HL-60/S4 treated with phorbol 12-myristate 13-acetate at 8.2 ng/mL for 4 days and 3 days (cell line): ENCODE data around the gene PRXL2B.
"Not testable (repeated sequence)": the region's sequence is repeated elsewhere in the genome, so short reads cannot be mapped to it uniquely, and the experiment has no call there.

Source experiments
- in situ Hi-C: fragments of 300-500 bp; cut with MboI; formaldehyde crosslinking; loops from 2 replicates; pipeline ENCODE4 v1.15.0; 2022; ENCODE audit warnings: low sequenced_read_pairs

PRXL2B gene

GRCh38 chr1:2610036-2610959 lies 23.7 kb downstream of the PRXL2B start:
- in situ Hi-C loops, result no loop called here

DNA sequence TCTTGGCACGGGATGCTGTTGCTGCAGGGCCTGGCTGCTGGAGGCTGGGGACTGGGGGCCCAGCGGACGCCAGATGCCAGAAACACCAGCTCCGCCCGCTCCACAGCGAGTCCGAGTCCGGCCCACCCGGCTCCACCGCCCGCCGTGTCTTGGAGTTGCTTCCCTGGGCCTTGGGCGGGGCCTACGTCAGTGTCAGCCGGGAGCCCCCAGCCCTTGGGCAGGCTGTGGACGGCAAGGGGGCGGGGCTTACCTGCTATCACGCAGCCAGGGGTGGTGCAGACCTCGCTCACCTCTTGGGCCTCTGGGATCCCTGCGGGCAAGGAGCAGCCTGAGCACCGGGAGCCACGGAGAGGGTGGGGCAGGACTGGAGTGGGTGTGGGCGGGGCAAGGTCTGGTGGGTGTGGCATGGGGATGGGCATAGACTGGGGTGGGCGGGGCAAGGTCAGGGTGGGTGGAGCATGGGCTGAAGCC lies 24.5 kb downstream of the PRXL2B start:
- in situ Hi-C loops, result no loop called here

DNA sequence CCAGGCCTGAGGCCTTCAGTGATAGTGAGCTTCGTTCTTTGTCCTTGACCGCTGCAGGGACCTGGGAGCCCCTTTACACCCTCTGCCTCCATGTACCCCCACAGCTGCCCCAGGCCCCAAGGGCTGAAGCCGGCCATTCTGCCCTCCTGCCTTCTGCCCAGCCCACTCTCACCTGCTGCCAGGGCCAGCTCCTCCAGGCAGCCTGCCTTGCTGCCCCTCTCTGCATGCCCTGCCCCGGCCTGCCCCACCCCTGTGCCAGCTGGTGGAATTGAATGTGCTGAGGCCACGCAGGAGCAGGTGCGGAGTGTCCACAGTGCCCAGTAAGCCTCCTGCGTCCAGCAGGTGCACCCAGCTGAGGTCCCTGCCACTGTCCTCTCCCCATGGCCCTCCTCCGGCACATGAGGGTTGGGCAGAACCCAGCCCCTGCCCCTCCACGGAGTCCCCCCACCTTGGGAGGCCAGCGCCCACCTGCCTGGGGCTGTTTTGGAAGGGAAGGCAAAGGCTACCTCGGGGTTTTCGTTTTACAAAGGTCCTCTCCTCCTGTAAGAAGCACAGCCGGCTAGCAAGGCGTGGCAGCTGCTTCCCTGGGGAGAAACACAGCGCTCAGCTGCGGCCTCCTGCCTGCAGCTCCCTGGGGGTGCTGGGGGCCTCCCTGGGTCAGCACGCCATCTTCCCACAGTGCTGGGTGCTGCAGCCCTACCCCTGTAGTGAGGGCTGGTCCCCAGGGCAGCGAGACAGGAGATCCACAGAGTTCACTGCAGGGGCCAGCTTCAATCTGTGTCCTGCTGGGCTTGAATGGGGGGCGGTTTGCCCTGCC lies 25.3 kb downstream of the PRXL2B start:
- in situ Hi-C loops, result no loop called here

DNA sequence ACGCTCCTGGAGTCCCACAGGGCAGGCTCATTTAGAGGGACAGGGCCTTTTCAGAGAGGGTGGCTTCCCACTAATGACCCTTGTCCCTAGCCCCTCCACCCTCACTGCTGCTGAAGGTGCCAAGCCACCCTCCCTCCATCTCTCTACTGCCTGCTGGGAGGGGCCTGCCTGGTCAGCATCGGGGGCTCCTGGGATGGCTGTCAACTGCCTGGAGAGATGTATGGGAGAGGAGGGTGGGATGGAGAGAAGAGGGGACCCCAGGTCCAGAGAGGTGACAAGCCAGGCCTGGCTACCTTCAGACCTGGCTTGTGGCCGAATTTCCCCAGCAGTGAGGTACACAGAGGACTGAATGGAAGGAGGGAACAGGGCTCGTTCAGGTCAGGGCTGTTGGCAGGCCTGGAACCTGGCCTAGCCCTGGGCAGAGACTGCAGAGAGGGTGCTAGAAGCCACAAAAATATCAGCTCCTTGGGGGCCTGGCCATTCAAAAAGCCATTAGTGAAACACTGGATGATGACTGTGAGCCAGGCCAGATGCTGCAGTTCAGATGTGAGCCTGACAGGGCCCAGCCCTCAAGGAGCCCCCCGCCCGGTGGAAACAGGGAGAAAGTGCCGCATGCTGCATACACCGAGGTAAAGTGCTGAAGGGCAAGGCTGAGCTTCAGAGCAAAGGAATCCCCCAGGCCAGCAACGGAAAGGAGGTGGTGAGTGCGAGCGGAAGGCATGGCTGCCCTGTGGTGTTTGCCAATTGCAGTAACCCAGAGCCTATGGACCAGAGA lies 26.2 kb downstream of the PRXL2B start:
- in situ Hi-C loops, result no loop called here

DNA sequence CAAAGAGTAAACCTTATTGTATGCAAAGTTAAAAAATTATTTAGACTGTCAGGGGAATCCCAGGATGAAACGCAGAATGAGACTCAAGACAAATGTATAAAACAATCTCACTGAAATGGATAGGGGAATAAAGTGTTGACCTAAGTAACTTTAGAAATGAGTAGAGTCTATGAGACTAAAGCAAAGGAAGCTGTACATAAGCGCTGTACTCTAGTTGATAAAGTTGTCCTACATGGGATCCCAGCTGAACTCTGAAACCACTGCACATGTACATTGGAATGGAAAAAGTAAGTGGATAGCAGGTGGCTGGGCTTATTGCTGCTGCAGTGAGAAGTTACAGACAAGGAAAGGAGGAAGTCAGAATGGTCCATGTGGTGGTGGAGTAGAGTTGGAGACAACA lies 27.6 kb downstream of the PRXL2B start:
- in situ Hi-C loops, result no loop called here

GRCh38 chr1:2617971-2618470 lies 31.4 kb downstream of the PRXL2B start:
- in situ Hi-C loops, result no loop called here

DNA sequence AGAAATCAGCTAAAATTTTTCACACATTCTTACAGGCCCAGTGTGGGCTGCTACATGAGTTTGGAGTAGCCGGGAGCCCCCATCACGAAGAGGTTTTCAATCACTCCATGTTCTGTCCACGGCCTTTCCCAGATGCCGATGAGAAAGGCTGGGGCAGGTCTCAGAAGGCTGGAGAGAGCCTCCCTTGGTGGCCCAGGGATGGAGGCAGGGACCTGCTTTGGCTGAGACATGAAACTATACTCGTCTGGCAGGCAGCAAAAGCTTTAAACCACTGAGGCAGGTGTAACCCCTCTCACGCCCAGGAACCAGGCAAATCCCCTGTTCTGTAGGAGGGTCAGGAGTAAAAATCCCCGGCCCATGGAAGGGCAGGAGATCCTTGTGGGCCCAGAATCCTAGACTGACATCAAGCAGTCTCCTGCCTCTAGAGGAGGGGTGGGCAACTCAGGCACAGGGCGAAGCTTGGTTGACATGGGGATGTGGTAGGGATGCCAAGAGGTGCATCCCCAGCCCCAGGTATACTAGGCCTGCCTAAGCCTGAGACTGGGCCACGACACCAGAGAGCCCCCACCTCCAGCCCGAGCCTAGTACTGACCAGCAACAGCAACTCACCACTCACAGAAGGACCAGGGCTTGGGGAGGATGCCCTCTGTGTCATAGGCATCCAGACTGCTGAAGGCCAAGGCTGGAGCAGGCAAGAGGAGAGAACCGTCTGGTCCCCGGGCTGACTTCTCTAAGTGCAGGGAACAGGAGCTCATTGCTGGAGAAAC lies 37.2 kb downstream of the PRXL2B start:
- in situ Hi-C loops, result no loop called here

- in situ Hi-C loops, result no loop called here
Observed at GRCh38 chr1:2624735-2625300, 38.2 kb downstream of the PRXL2B start.

- in situ Hi-C loops, result no loop called here
Observed at GRCh38 chr1:2625311-2625710, 38.7 kb downstream of the PRXL2B start.

- in situ Hi-C loops, result not testable (repeated sequence)
Observed at GRCh38 chr1:2625748-2626147, 39.2 kb downstream of the PRXL2B start.

DNA sequence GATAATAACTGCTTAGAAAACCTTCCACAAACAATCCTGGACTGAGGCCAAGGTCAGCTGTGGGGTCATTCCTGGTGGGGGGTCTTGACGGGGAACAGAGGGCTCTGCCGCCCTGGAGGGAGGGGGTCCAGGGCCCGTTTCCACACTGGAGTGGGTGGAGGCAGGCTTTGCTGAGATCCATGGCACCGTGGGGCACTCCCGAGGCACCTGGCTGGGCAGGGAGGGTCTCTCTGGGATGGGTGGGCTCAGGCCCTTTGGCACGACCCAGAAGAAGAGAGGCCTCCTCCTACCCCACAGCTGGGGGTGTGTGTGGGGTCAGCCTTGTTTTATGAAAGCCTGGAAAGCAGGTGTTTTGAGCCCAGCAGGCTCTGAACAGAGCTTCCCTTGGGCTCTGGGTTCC lies 41.2 kb downstream of the PRXL2B start:
- in situ Hi-C loops, result no loop called here

DNA sequence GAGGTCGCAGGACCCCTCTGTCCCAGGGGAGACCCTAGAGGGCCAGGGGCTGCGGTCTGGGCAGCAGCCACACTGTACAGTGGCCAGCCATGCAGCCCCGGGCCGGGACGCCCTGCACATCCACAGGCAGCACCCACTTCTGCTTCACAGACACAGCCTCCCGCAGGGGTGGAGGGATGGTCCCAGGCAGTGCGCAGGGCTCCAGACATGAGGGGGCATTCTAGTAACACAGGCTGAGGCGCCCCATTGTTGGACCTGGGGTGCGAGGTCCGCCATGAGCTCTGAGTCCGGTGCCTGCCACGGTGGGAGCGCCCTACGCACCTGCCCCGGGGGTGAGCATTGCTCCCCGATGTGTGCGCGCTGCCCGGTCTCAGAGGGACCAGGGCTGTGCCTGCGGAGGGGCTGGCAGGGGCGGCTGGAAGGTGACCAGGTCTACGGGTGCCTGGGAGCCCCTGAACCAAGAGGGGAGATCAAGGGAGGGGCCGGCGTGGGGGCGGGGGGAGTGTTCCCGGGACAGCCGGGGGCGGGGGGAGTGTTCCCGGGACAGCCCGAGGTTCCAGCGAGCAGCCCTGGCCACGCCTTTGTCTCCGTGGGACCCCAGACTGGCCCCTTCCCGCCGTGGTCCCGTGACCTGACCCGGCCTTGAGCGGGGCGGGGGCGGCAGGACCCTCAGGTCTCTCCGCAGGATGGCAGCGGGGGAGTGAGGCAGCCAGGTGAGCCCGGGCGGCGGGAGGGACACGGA lies 41.8 kb downstream of the PRXL2B start:
- in situ Hi-C loops, result no loop called here

- in situ Hi-C loops, result no loop called here
Observed at GRCh38 chr1:2628933-2629626, 42.5 kb downstream of the PRXL2B start.

GRCh38 chr1:2629627-2630497 lies 43.3 kb downstream of the PRXL2B start:
- in situ Hi-C loops, result no loop called here

GRCh38 chr1:2630498-2631135 lies 44.0 kb downstream of the PRXL2B start:
- in situ Hi-C loops, result no loop called here

GRCh38 chr1:2631136-2632050 lies 44.8 kb downstream of the PRXL2B start:
- in situ Hi-C loops, result no loop called here
